BJ (cell line): Measurements from ENCODE around the gene KIF27. TPM values are rescaled to one million over a fixed set of nuclear protein-coding genes. Genes with fewer than 3 reads are reported as not detected.
"Not testable (repeated sequence)": the region's sequence is repeated elsewhere in the genome, so short reads cannot be mapped to it uniquely, and the experiment has no call there.

Experiments used
- CTCF ChIA-PET: fragments of 350-600 bp; formaldehyde crosslinking; extraction: SDS; loops from one replicate; lab custom pipeline; 2021; ENCODE audit warnings: antibody characterized with exemption, inconsistent platforms; lab: Yijun Ruan, JAX
- POLR2A ChIA-PET: fragments of 300-600 bp; sonication (Branson Sonifier 250); formaldehyde crosslinking; extraction: SDS; loops from one replicate; lab custom pipeline; 2021; ENCODE audit warnings: antibody characterized with exemption; lab: Charles Lee
- DNase-seq: peaks from one replicate; pipeline ENCODE4 v3.0.0-alpha.2; 2011; ENCODE audit warnings: low read depth
- H3K27me3 ChIP-seq: 2 replicates; pipeline ENCODE4 v1.6.0; 2011; ENCODE audit warnings: low read length; ENCODE audit not compliant: control insufficient read depth, insufficient read depth
- H3K36me3 ChIP-seq: 2 replicates; pipeline ENCODE4 v1.5.1; 2011; ENCODE audit warnings: low read length; ENCODE audit not compliant: control insufficient read depth, insufficient read depth
- H3K4me3 ChIP-seq: 2 replicates; pipeline ENCODE4 v1.5.1; 2011; ENCODE audit warnings: low read depth, mild to moderate bottlenecking, control low read depth, low read length
- polyA plus RNA-seq: library from polyadenylated mRNA; depleted of rRNA; stranded (reverse); fragments of >200 nt; gene quantifications from 2 replicates; pipeline ENCODE4 v1.2.3, GENCODE V29; 2011
- TF ChIP-seq, protein P1 (sequence below): IDR thresholded peaks from 2 replicates; pipeline ENCODE4 v1.5.1; 2011; ENCODE audit warnings: low read depth, mild to moderate bottlenecking, control low read depth, inconsistent platforms, low read length, moderate library complexity; ENCODE audit not compliant: insufficient read depth

The KIF27 gene
- polyA plus RNA-seq, 1 experiment, result 0.54 TPM

DNA sequence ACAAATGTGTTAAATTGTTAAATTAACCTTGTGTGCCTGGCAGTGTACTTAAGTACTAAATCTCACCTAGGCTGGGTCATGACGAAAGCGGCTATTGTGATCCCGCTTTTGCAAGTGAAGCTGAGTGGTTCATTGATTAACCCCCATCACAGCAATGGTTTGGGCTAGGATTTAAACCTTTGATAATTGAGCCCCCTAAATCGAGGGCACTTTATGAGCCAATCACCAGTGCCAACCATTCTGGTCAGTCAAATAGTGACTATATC lies 35.9 kb upstream of the KIF27 start:
- ChIA-PET POLR2A (no interaction called here), CTCF (interaction anchor here (0.6 to 1.9 kb wide), 2 partner anchors 41 to 304 kb away, joined by 5 to 6 read pairs; no protein-coding TSS in a partner anchor)
- DNase-seq, result no peak
- H3K4me3 ChIP-seq, result peak overlapping the region; percentile 46
- H3K27me3 ChIP-seq, result no peaks in the 10 kb centered on the region
- TF ChIP-seq, protein P1, sequence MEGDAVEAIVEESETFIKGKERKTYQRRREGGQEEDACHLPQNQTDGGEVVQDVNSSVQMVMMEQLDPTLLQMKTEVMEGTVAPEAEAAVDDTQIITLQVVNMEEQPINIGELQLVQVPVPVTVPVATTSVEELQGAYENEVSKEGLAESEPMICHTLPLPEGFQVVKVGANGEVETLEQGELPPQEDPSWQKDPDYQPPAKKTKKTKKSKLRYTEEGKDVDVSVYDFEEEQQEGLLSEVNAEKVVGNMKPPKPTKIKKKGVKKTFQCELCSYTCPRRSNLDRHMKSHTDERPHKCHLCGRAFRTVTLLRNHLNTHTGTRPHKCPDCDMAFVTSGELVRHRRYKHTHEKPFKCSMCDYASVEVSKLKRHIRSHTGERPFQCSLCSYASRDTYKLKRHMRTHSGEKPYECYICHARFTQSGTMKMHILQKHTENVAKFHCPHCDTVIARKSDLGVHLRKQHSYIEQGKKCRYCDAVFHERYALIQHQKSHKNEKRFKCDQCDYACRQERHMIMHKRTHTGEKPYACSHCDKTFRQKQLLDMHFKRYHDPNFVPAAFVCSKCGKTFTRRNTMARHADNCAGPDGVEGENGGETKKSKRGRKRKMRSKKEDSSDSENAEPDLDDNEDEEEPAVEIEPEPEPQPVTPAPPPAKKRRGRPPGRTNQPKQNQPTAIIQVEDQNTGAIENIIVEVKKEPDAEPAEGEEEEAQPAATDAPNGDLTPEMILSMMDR, result no peak
- H3K36me3 ChIP-seq, result no peaks in the 10 kb centered on the region

DNA sequence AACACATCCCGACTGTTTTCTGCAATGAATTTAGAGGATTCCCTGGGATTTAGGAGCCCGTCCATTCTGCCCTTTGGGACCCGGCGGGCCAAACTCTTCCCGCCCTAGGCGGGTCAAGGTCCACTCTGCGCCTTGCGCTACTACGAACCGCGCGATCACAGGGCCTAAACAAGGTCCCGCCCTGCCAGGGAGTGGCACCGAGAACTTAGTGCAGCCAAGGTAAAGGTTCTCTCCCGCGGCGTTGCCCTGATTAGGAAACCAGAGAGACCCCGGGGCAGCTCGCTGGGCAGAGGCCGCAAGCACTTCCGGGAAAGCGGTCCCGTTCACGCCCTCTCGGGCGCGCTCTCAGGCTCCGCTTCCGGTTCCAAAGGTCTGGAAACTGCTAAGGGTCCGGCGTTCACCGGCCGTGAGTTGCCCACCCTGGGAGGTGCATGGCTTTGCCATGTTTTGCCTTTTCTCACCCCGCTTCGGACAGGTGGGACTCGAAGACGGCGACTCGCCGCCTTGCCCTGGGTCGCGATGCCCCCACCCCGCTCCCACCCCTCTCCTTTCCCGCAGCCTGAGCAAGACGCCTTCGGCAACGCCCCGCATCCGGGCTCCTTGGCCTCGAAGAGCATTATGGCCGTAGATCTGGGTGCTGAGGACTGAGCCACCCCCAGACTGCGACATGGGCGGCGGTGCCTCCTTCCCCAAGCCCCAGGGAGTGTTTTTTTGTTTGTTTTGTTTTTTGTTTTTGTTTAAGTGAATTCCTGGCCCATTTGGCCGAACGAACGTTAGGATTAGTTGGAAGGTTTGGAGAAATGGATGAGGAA lies 35.4 kb upstream of the KIF27 start:
- POLR2A ChIA-PET, result no interaction called here
- no peak for DNase-seq
- CTCF ChIA-PET, result interaction anchor here (0.6 to 1.9 kb wide), 3 partner anchors 41 to 357 kb away, joined by 3 to 6 read pairs (median 5); no protein-coding TSS in a partner anchor
- no peaks in the 10 kb centered on the region for H3K27me3 ChIP-seq
- H3K4me3 ChIP-seq, result peak overlapping the region; percentile 46
- TF ChIP-seq, protein P1, result no peak
- H3K36me3 ChIP-seq, result no peaks in the 10 kb centered on the region

GRCh38 chr9:83956086-83956435 lies 34.8 kb upstream of the KIF27 start:
- Histone ChIP-seq H3K36me3 (no peaks in the 10 kb centered on the region), H3K4me3 (peak overlapping the region; percentile 46), H3K27me3 (no peaks in the 10 kb centered on the region)
- no peak for DNase-seq
- CTCF ChIA-PET, result interaction anchor here (0.6 kb wide), 1 partner anchor 358 kb away, joined by 3 read pairs; no protein-coding TSS in a partner anchor
- TF ChIP-seq, protein P1, result no peak
- POLR2A ChIA-PET, result no interaction called here

DNA sequence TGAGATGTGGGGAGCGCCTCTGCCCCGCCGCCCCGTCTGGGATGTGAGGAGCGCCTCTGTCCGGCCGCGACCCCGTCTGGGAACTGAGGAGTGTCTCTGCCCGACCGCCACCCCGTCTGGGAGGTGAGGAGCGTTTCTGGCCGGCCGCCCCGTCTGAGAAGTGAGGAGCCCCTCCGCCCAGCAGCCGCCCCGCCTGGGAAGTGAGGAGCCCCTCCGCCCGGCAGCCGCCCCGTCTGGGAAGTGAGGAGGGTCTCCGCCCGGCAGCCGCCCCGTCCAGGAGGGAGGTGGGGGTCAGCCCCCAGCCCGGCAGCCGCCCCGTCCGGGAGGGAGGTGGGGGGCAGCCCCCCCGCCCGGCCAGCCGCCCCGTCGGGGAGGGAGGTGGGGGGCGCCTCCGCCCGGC lies 26.9 kb upstream of the KIF27 start:
- H3K4me3 ChIP-seq, POLR2A ChIA-PET, H3K27me3 ChIP-seq, DNase-seq, CTCF ChIA-PET, H3K36me3 ChIP-seq: not testable (repeated sequence)

DNA sequence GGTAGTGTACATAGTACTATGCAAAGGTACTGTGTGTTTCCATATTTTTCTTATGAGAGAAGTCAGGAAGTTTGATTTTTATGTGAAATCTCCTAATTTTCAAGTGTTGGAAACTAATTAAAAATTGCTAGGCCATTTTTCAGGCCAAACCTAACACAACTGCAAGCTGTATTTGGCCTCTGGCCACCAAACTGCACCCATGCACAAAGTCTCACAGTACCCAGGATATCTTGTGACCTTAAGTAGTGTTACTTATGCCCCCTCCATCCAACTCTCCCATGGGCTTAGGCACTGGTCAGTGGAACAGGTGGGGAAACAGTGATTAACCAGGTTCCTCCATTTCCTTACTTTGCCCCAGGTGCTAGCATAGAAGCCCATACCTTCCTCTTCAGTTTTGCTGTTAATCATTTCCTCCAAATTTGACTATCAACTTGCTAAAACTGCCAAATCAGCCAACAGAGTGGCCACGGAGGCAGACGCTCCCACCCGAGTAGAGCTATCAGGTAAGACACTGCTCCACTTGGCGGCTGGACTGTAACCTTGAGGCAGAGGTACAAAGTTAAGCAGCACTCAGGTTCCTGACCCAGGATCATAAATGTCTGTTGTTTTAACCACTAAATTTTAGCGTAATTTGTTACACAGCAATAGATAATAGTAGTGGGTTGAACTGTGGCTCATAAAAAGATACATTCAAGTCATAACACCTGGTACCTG lies 19.5 kb upstream of the KIF27 start:
- H3K27me3 ChIP-seq, result no peaks in the 10 kb centered on the region
- H3K36me3 ChIP-seq, result peaks cover 2% of the 10 kb centered on the region; the same call in 1 of the 2 replicates
- DNase-seq, result no peak
- TF ChIP-seq, protein P1, result no peak
- no peak overlapping the region for H3K4me3 ChIP-seq
- CTCF ChIA-PET, result interaction anchor here (1.1 to 2.3 kb wide), 3 partner anchors 74 to 375 kb away, joined by 3 to 18 read pairs (median 9); no protein-coding TSS in a partner anchor
- POLR2A ChIA-PET, result no interaction called here
